ENCODE results near the gene CD302. TPM values are rescaled to one million over a fixed set of nuclear protein-coding genes. Genes with fewer than 3 reads are reported as not detected.

CD302 gene
- total and polyA plus RNA-seq, 7 donors: 2.7 to 7.5 (median 4.6) TPM

GRCh38 chr2:159773426-159773825 is 24.6 kb downstream of the CD302 start:
- WGBS, 3 donors: 73 to 75% (median 74%) methylated on average over 3 of the region's 3 CpGs
- H3K4me1 ChIP-seq: no peaks in the 10 kb centered on the region
- no peak for DNase-seq
- no peak overlapping the region for H3K4me3 ChIP-seq
- H3K36me3 ChIP-seq (ENCODE audit: insufficient read depth in 1 of 2, low read depth in 1 of 2): peaks cover 0 to 35% of the 10 kb centered on the region in 2 donors
- intact Hi-C loops (cut with DNase I): no loop called here
- no peaks in the 10 kb centered on the region for H3K9me3 ChIP-seq
- TF ChIP-seq, protein P1, sequence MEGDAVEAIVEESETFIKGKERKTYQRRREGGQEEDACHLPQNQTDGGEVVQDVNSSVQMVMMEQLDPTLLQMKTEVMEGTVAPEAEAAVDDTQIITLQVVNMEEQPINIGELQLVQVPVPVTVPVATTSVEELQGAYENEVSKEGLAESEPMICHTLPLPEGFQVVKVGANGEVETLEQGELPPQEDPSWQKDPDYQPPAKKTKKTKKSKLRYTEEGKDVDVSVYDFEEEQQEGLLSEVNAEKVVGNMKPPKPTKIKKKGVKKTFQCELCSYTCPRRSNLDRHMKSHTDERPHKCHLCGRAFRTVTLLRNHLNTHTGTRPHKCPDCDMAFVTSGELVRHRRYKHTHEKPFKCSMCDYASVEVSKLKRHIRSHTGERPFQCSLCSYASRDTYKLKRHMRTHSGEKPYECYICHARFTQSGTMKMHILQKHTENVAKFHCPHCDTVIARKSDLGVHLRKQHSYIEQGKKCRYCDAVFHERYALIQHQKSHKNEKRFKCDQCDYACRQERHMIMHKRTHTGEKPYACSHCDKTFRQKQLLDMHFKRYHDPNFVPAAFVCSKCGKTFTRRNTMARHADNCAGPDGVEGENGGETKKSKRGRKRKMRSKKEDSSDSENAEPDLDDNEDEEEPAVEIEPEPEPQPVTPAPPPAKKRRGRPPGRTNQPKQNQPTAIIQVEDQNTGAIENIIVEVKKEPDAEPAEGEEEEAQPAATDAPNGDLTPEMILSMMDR (IDR thresholded peaks at IDR 0.05): no peak
- no peak overlapping the region for H3K27ac ChIP-seq
- ATAC-seq: no peak
- H3K27me3 ChIP-seq (ENCODE audit: insufficient read depth in 3 of 3, low read length in 2 of 3): no peaks in the 10 kb centered on the region

DNA sequence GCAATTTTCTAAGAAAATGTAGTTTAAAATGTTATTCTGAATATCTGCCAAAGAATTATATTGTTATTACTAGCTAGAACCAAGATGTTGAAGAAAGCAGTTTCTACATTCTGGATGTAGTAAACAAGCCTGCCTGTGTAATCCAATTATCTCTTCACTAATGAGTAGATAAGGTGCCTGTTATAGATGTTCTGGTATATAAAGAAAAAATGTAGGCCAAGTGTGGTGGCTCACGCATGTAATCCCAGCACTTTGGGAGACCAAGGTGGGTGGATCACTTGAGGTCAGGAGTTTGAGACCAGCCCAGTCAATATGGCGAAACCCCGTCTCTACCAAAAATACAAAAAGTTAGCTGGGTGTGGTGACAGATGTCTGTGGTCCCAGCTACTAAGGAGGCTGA is 28.9 kb downstream of the CD302 start:
- ATAC-seq (no peak), DNase-seq (no peak)
- Histone ChIP-seq H3K4me3 (no peak overlapping the region), H3K27me3 (ENCODE audit: insufficient read depth in 3 of 3, low read length in 2 of 3) (no peaks in the 10 kb centered on the region), H3K27ac (no peak overlapping the region), H3K36me3 (ENCODE audit: insufficient read depth in 1 of 2, low read depth in 1 of 2) (peaks cover 0 to 77% of the 10 kb centered on the region in 2 donors), H3K4me1 (no peaks in the 10 kb centered on the region), H3K9me3 (no peaks in the 10 kb centered on the region)
- WGBS, 3 donors: 97 to 99% (median 97%) methylated on average over 3 of the region's 3 CpGs
- TF ChIP-seq, protein P1 (IDR thresholded peaks at IDR 0.05): no peak
- intact Hi-C loops (cut with DNase I): no loop called here

DNA sequence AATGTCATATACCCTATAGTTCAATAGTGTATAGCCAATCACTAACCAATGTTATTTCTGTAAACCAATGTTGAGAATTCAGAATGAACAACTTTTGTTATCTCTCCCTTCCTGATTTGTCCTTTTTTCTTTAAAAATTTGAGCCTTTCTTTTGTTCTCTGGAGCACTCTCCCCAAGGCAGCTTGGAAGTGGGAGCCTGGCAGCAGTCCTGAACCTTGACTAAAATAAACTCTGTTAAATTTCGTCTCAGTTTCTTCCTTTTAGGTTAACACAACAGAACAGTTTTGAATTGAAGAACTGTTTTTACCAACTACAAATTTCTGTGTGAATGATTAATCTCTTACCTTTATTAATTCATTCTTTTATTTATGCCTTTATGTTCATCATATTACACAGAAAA is 35.9 kb downstream of the CD302 start:
- H3K27ac ChIP-seq: no peak overlapping the region
- intact Hi-C loops (cut with DNase I): no loop called here

GRCh38 chr2:159760326-159760725 is 37.7 kb downstream of the CD302 start:
- peaks cover 9 to 95% of the 10 kb centered on the region in 2 donors for H3K36me3 ChIP-seq (ENCODE audit: insufficient read depth in 1 of 2, low read depth in 1 of 2)
- no peaks in the 10 kb centered on the region for H3K4me1 ChIP-seq

More for the DNA sequence above, 35.9 kb downstream of the CD302 start:
- ATAC-seq: no peak
- DNase-seq: no peak
- Histone ChIP-seq H3K4me3 (no peak overlapping the region), H3K36me3 (ENCODE audit: insufficient read depth in 1 of 2, low read depth in 1 of 2) (peaks cover 9 to 95% of the 10 kb centered on the region in 2 donors), H3K27me3 (ENCODE audit: insufficient read depth in 3 of 3, low read length in 2 of 3) (no peaks in the 10 kb centered on the region), H3K9me3 (no peaks in the 10 kb centered on the region), H3K4me1 (no peaks in the 10 kb centered on the region)
- WGBS, 3 donors: 15 to 44% (median 16%) methylated on average over 1 of the region's 1 CpG
- TF ChIP-seq, protein P1 (IDR thresholded peaks at IDR 0.05): no peak

GRCh38 chr2:159759577-159759976 is 38.4 kb downstream of the CD302 start:
- 78 to 87% (median 86%) methylated on average over 3 of the region's 3 CpGs for WGBS, 3 donors
- Histone ChIP-seq H3K36me3 (ENCODE audit: insufficient read depth in 1 of 2, low read depth in 1 of 2) (peaks cover 9 to 94% of the 10 kb centered on the region in 2 donors), H3K4me1 (no peaks in the 10 kb centered on the region), H3K27ac (no peak overlapping the region), H3K27me3 (ENCODE audit: insufficient read depth in 3 of 3, low read length in 2 of 3) (no peaks in the 10 kb centered on the region), H3K9me3 (no peaks in the 10 kb centered on the region), H3K4me3 (no peak overlapping the region)
- no peak for ATAC-seq
- TF ChIP-seq, protein P1 (IDR thresholded peaks at IDR 0.05): no peak
- intact Hi-C loops (cut with DNase I): no loop called here
- DNase-seq: no peak

More at GRCh38 chr2:159760326-159760725, 37.7 kb downstream of the CD302 start:
- intact Hi-C loops (cut with DNase I): no loop called here
- ATAC-seq: no peak
- H3K9me3 ChIP-seq: no peaks in the 10 kb centered on the region
- no peaks in the 10 kb centered on the region for H3K27me3 ChIP-seq (ENCODE audit: insufficient read depth in 3 of 3, low read length in 2 of 3)
- H3K27ac ChIP-seq: no peak overlapping the region
- no peak for DNase-seq
- H3K4me3 ChIP-seq: no peak overlapping the region
- TF ChIP-seq, protein P1 (IDR thresholded peaks at IDR 0.05): no peak
